ENCODE data around the gene NXNL2.

Gene NXNL2

DNA sequence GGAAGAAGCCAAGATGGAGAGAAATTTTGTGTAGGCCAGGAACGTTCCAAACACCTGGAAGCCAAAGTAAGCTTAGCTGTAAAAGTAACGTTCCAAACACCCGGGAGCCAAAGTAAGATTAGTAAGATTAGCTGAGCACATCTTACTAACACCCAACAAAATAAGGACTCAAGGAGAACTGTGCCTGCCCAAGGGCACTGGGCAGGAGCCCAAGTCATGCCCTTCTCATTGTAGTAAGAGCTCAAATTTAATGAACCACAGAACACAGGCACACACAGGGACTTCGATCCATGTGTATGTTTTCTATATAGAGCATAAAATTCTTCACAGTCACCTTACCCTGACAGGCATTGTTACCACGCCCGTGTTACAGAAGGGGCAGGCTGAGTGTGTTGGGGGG, 36.1 kb upstream of the NXNL2 start:
- Histone ChIP-seq H3K9me3 (ENCODE audit: insufficient read depth, low read length) (no peaks in the 10 kb centered on the region), H3K4me2 (ENCODE audit: low read length) (no peak overlapping the region), H3K27me3 (ENCODE audit: low read depth, low read length) (no peaks in the 10 kb centered on the region), H3K9ac (ENCODE audit: low read length) (no peak overlapping the region), H3K4me3 (ENCODE audit: low read length) (no peak overlapping the region), H3K36me3 (replicated peaks; ENCODE audit: low read depth, low read length) (no peaks in the 10 kb centered on the region), H2AFZ (ENCODE audit: low read depth, low read length) (no peak overlapping the region), H4K20me1 (ENCODE audit: insufficient read depth, low read length) (no peaks in the 10 kb centered on the region), H3K4me1 (ENCODE audit: low read length) (no peaks in the 10 kb centered on the region), H3K27ac (ENCODE audit: low read length) (no peak overlapping the region), H3K79me2 (ENCODE audit: low read length) (no peaks in the 10 kb centered on the region)
- no peak for TF ChIP-seq EZH2phosphoT487 (IDR thresholded peaks at IDR 0.05; ENCODE audit: low read depth)
- TF ChIP-seq, protein P1, sequence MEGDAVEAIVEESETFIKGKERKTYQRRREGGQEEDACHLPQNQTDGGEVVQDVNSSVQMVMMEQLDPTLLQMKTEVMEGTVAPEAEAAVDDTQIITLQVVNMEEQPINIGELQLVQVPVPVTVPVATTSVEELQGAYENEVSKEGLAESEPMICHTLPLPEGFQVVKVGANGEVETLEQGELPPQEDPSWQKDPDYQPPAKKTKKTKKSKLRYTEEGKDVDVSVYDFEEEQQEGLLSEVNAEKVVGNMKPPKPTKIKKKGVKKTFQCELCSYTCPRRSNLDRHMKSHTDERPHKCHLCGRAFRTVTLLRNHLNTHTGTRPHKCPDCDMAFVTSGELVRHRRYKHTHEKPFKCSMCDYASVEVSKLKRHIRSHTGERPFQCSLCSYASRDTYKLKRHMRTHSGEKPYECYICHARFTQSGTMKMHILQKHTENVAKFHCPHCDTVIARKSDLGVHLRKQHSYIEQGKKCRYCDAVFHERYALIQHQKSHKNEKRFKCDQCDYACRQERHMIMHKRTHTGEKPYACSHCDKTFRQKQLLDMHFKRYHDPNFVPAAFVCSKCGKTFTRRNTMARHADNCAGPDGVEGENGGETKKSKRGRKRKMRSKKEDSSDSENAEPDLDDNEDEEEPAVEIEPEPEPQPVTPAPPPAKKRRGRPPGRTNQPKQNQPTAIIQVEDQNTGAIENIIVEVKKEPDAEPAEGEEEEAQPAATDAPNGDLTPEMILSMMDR (IDR thresholded peaks at IDR 0.05; ENCODE audit: low read depth, low read length) = no peak

DNA sequence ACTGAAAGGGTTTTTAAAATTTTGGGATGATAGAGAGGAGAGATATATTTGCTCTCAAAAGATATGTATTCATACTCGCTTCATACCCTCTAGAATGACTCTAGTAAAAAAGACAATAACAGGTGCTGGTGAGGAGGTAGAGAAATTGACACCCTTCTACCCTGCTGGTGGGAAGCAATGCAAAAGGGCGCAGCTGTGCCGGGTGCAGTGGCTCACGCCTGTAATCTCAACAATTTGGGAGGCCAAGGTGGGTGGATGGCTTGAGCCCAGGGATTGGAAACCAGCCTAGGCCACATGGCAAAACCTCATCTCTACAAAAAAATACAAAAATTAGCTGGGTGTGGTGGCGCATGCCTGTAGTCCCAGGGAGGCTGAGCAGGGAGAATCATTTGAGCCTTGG, 33.9 kb upstream of the NXNL2 start:
- Histone ChIP-seq H3K36me3 (replicated peaks; ENCODE audit: low read depth, low read length) (no peaks in the 10 kb centered on the region), H3K9me3 (ENCODE audit: insufficient read depth, low read length) (no peaks in the 10 kb centered on the region), H3K4me1 (ENCODE audit: low read length) (no peaks in the 10 kb centered on the region), H3K4me3 (ENCODE audit: low read length) (no peak overlapping the region), H4K20me1 (ENCODE audit: insufficient read depth, low read length) (no peaks in the 10 kb centered on the region), H2AFZ (ENCODE audit: low read depth, low read length) (no peak overlapping the region), H3K27me3 (ENCODE audit: low read depth, low read length) (no peaks in the 10 kb centered on the region), H3K4me2 (ENCODE audit: low read length) (no peak overlapping the region), H3K79me2 (ENCODE audit: low read length) (no peaks in the 10 kb centered on the region), H3K27ac (ENCODE audit: low read length) (no peak overlapping the region), H3K9ac (ENCODE audit: low read length) (no peak overlapping the region)
- TF ChIP-seq EZH2phosphoT487 (IDR thresholded peaks at IDR 0.05; ENCODE audit: low read depth) = no peak
- TF ChIP-seq, protein P1 (IDR thresholded peaks at IDR 0.05; ENCODE audit: low read depth, low read length) = no peak

DNA sequence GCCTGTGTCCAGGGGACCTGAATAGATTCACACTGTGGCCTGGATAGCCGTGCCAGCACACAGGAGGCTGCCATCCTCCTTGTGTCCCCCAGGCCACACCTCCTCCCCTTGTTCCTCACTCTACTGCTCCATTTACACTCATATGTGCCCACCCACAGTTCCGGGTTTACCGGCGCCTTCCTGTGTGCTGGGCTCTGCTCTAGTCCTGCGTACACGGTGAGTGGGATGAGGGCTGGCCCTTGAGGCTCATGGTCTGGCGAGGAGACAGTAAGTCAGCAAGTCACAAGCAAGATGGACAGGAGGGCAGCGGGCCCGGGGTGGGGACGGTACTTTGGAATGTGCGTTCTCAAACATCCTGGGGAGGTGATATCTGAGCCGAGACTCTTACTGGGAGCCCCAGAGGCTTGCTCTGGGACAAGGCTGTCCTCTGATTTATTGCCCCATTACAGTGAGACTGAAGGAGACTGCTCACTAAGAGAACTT, 32.4 kb upstream of the NXNL2 start:
- H3K4me1 ChIP-seq (ENCODE audit: low read length) = no peaks in the 10 kb centered on the region
- no peak overlapping the region for H3K27ac ChIP-seq (ENCODE audit: low read length)
- no peak for TF ChIP-seq EZH2phosphoT487 (IDR thresholded peaks at IDR 0.05; ENCODE audit: low read depth)
- TF ChIP-seq, protein P1 (IDR thresholded peaks at IDR 0.05; ENCODE audit: low read depth, low read length) = no peak
- no peak overlapping the region for H3K4me2 ChIP-seq (ENCODE audit: low read length)
- no peaks in the 10 kb centered on the region for H3K79me2 ChIP-seq (ENCODE audit: low read length)
- H3K9ac ChIP-seq (ENCODE audit: low read length) = no peak overlapping the region
- H3K36me3 ChIP-seq (replicated peaks; ENCODE audit: low read depth, low read length) = no peaks in the 10 kb centered on the region
- H2AFZ ChIP-seq (ENCODE audit: low read depth, low read length) = no peak overlapping the region
- no peaks in the 10 kb centered on the region for H3K9me3 ChIP-seq (ENCODE audit: insufficient read depth, low read length)
- no peaks in the 10 kb centered on the region for H3K27me3 ChIP-seq (ENCODE audit: low read depth, low read length)
- no peak overlapping the region for H3K4me3 ChIP-seq (ENCODE audit: low read length)
- H4K20me1 ChIP-seq (ENCODE audit: insufficient read depth, low read length) = no peaks in the 10 kb centered on the region

DNA sequence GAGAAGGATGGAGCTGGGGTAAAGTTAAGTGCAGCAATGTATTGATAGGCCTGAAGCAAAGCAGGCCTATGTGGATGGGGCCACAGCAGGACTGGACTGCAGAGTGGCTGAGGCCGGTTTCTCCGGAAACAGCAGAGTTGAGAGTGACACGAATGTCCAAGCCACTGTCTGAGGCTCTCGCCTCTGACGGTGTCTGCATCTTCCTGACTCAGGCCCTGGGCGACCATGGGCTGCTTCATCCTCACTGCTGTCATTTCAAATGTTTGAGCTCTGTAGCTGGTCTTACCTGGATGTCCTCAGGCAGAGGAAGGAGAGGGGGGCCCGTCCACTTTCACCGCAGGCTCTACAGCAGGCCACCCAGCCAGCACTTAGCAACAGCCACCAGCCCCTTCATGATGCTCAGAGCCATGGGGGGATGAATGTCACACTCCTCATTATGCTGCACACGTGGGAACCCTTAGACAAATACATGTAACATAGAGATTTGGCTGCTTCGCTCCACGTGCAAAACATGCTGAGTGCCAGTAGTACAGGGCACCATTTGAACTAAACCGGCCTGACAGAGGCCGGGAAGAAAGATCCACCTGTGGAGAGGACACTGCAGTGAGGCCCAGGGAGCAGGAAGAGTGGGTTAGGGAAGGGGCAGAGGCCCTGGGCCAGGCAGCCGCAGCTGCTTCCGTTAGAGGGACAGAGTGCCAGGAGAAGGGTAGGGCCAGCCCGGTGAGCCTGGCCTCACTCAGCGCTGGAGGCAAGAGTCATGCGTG, 31.7 kb upstream of the NXNL2 start:
- no peaks in the 10 kb centered on the region for H3K9me3 ChIP-seq (ENCODE audit: insufficient read depth, low read length)
- no peaks in the 10 kb centered on the region for H4K20me1 ChIP-seq (ENCODE audit: insufficient read depth, low read length)
- H2AFZ ChIP-seq (ENCODE audit: low read depth, low read length) = no peak overlapping the region
- no peak overlapping the region for H3K27ac ChIP-seq (ENCODE audit: low read length)
- H3K79me2 ChIP-seq (ENCODE audit: low read length) = no peaks in the 10 kb centered on the region
- no peak for TF ChIP-seq EZH2phosphoT487 (IDR thresholded peaks at IDR 0.05; ENCODE audit: low read depth)
- TF ChIP-seq, protein P1 (IDR thresholded peaks at IDR 0.05; ENCODE audit: low read depth, low read length) = no peak
- no peak overlapping the region for H3K4me2 ChIP-seq (ENCODE audit: low read length)
- H3K9ac ChIP-seq (ENCODE audit: low read length) = no peak overlapping the region
- H3K36me3 ChIP-seq (replicated peaks; ENCODE audit: low read depth, low read length) = no peaks in the 10 kb centered on the region
- no peaks in the 10 kb centered on the region for H3K27me3 ChIP-seq (ENCODE audit: low read depth, low read length)
- H3K4me3 ChIP-seq (ENCODE audit: low read length) = no peak overlapping the region
- no peaks in the 10 kb centered on the region for H3K4me1 ChIP-seq (ENCODE audit: low read length)
